Fibroblast of gingiva (primary cell): ENCODE data around the gene NFASC.

Experiments
- DNase-seq: peaks from one replicate; pipeline ENCODE4 v3.0.0-alpha.2; 2011; ENCODE audit warnings: low read depth

NFASC gene

GRCh38 chr1:204928671-204929486, 58.2 kb downstream of the NFASC start:
- DNase-seq = no peak

- DNase-seq = no peak
Observed at GRCh38 chr1:204929487-204930154, 59.0 kb downstream of the NFASC start.

GRCh38 chr1:204930155-204930523, 59.5 kb downstream of the NFASC start:
- no peak for DNase-seq

- DNase-seq = no peak
Observed at GRCh38 chr1:204931313-204931712, 60.7 kb downstream of the NFASC start.

GRCh38 chr1:204931768-204932572, 61.3 kb downstream of the NFASC start:
- no peak for DNase-seq

GRCh38 chr1:204932573-204932909, 61.9 kb downstream of the NFASC start:
- no peak for DNase-seq

GRCh38 chr1:204935155-204935554, 64.5 kb downstream of the NFASC start:
- no peak for DNase-seq

GRCh38 chr1:204936765-204937164, 66.1 kb downstream of the NFASC start:
- DNase-seq = no peak

GRCh38 chr1:204937901-204938300, 67.2 kb downstream of the NFASC start:
- DNase-seq = no peak

- no peak for DNase-seq
Observed at GRCh38 chr1:204940591-204940990, 69.9 kb downstream of the NFASC start.

GRCh38 chr1:204941421-204942338, 71.0 kb downstream of the NFASC start:
- DNase-seq = peak; percentile 36

GRCh38 chr1:204943495-204943894, 72.8 kb downstream of the NFASC start:
- DNase-seq = no peak

GRCh38 chr1:204944662-204945061, 74.0 kb downstream of the NFASC start:
- no peak for DNase-seq

GRCh38 chr1:204945565-204945977, 74.9 kb downstream of the NFASC start:
- DNase-seq = peak; percentile 7

- no peak for DNase-seq
Observed at GRCh38 chr1:204946640-204947039, 76.0 kb downstream of the NFASC start.

- no peak for DNase-seq
Observed at GRCh38 chr1:204947338-204947737, 76.7 kb downstream of the NFASC start.

- no peak for DNase-seq
Observed at GRCh38 chr1:204947747-204948146, 77.1 kb downstream of the NFASC start.

- DNase-seq = no peak
Observed at GRCh38 chr1:204950353-204951001, 79.8 kb downstream of the NFASC start.

- no peak for DNase-seq
Observed at GRCh38 chr1:204958317-204959307, 88.0 kb downstream of the NFASC start.

- DNase-seq = no peak
Observed at GRCh38 chr1:204959374-204959773, 88.7 kb downstream of the NFASC start.
